ENCODE data around the gene CKS2.

CKS2 gene

GRCh38 chr9:89350988-89351557 is 40.1 kb downstream of the CKS2 start:
- DNase-seq, result peak; percentile 95

- no peak for DNase-seq
Measured at GRCh38 chr9:89351584-89352300, 40.7 kb downstream of the CKS2 start.

GRCh38 chr9:89352451-89352850 is 41.5 kb downstream of the CKS2 start:
- no peak for DNase-seq

- peak; percentile 79 for DNase-seq
Measured at GRCh38 chr9:89352874-89353649, 42.1 kb downstream of the CKS2 start.

GRCh38 chr9:89353989-89354388 is 43.0 kb downstream of the CKS2 start:
- DNase-seq, result no peak

GRCh38 chr9:89354471-89354870 is 43.5 kb downstream of the CKS2 start:
- DNase-seq, result no peak

- DNase-seq, result no peak
Measured at GRCh38 chr9:89356782-89357181, 45.8 kb downstream of the CKS2 start.

- DNase-seq, result no peak
Measured at GRCh38 chr9:89357331-89358197, 46.6 kb downstream of the CKS2 start.

GRCh38 chr9:89358376-89358916 is 47.5 kb downstream of the CKS2 start:
- no peak for DNase-seq

GRCh38 chr9:89358985-89359384 is 48.0 kb downstream of the CKS2 start:
- peak; percentile 61 for DNase-seq

- DNase-seq, result peak; percentile 92
Measured at GRCh38 chr9:89359751-89360261, 48.8 kb downstream of the CKS2 start.

GRCh38 chr9:89360465-89360864 is 49.5 kb downstream of the CKS2 start:
- peak; percentile 79 for DNase-seq

GRCh38 chr9:89361031-89361430 is 50.0 kb downstream of the CKS2 start:
- DNase-seq, result no peak

GRCh38 chr9:89361816-89362646 is 51.0 kb downstream of the CKS2 start:
- no peak for DNase-seq

- DNase-seq, result no peak
Measured at GRCh38 chr9:89362647-89363310, 51.8 kb downstream of the CKS2 start.

GRCh38 chr9:89363311-89363670 is 52.3 kb downstream of the CKS2 start:
- DNase-seq, result no peak

- no peak for DNase-seq
Measured at GRCh38 chr9:89363921-89364665, 53.1 kb downstream of the CKS2 start.

GRCh38 chr9:89364666-89365531 is 53.9 kb downstream of the CKS2 start:
- DNase-seq, result no peak

GRCh38 chr9:89365532-89365912 is 54.5 kb downstream of the CKS2 start:
- no peak for DNase-seq
